ENCODE results near the gene FBF1. TPM values are rescaled to one million over a fixed set of nuclear protein-coding genes. Genes with fewer than 3 reads are reported as not detected.

FBF1 gene
- total and polyA plus RNA-seq, 2 donors (not counting 3 experiments of a cell fraction or from before 2014, with no cell fraction given): 4.9 to 9.4 TPM

DNA sequence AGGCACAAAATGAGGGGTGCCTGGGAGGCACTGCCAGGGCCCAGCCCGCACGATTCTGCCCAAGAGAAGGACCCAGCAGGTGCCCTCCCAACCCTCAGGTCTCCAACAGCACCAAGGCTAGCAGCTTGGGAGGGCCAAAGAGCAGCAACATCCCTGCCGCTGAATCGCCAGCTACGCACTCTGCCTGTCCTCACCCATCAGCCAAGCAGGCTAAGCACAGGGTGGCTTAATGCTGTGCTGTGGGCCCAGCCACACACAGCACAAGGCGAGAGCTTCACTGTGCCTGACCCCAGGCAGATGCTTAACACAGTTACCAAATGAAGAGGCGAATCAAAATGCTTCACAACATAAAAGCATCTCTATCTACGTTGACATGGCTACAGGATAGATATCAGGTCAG is 25.6 kb downstream of the FBF1 start:
- H3K4me3 ChIP-seq (replicated peaks in 1 of 3; ENCODE audit: insufficient read depth in 1 of 3, low read depth in 1 of 3, low read length in 3 of 3): no peak overlapping the region
- BruUV-seq (replicated peaks): no TSS peak
- intact Hi-C loops (cut with micrococcal nuclease) (no loop called here), dilution Hi-C loops (cut with MboI; ENCODE audit: extremely low pct_ligation_motif_present, low sequenced_read_pairs) (no loop called here)
- no peaks in the 10 kb centered on the region for H3K9me3 ChIP-seq (replicated peaks; ENCODE audit: control insufficient read depth, insufficient read depth, low read length)
- FAIRE-seq (no peak), DNase-seq (ENCODE audit: low read depth, low spot score) (no peak)
- no peak overlapping the region for H2AFZ ChIP-seq (ENCODE audit: low read depth, low read length)
- ChIA-PET POLR2A (interaction anchor here (1.1 kb wide), 1 partner anchor 10 kb away, joined by 3 read pairs; no protein-coding TSS in a partner anchor), CTCF (interaction anchor here (1.2 to 4.7 kb wide), 6 partner anchors 10 to 99 kb away, joined by 3 to 23 read pairs (median 6); partner anchors contain the start of genes CDK3 and MRPL38)
- H3K4me1 ChIP-seq (ENCODE audit: control insufficient read depth, extremely low read depth, insufficient read depth, low read length): no peaks in the 10 kb centered on the region
- no peaks in the 10 kb centered on the region for H3K79me2 ChIP-seq (ENCODE audit: control insufficient read depth, insufficient read depth, low read length)
- H4K20me1 ChIP-seq (replicated peaks; ENCODE audit: control insufficient read depth, extremely low read depth, insufficient read depth, low read length): no peaks in the 10 kb centered on the region
- H3K9me1 ChIP-seq (replicated peaks; ENCODE audit: control insufficient read depth, extremely low read depth, insufficient read depth, low read length): no peaks in the 10 kb centered on the region
- TF ChIP-seq EZH2 (IDR thresholded peaks at IDR 0.05; ENCODE audit: borderline replicate concordance, low read depth, low read length, severe bottlenecking) (no peak), MYC (IDR thresholded peaks at IDR 0.05; ENCODE audit: low read depth, low read length) (no peak), POLR2AphosphoS5 (IDR thresholded peaks at IDR 0.05; ENCODE audit: insufficient read depth, low read depth, low read length) (no peak), FOS (IDR thresholded peaks at IDR 0.05; ENCODE audit: borderline replicate concordance, insufficient read depth, low read length) (no peak), GATA2 (IDR thresholded peaks at IDR 0.05; ENCODE audit: insufficient read depth, insufficient read length, low read depth, low read length) (no peak), JUN (IDR thresholded peaks at IDR 0.05; ENCODE audit: borderline replicate concordance, insufficient read depth, insufficient read length, low read depth) (no peak), POLR2A (IDR thresholded peaks at IDR 0.05; ENCODE audit: low read depth, low read length) (no peak), MAX (IDR thresholded peaks at IDR 0.05; ENCODE audit: insufficient read depth, insufficient read length) (no peak)
- TF ChIP-seq, protein P1, sequence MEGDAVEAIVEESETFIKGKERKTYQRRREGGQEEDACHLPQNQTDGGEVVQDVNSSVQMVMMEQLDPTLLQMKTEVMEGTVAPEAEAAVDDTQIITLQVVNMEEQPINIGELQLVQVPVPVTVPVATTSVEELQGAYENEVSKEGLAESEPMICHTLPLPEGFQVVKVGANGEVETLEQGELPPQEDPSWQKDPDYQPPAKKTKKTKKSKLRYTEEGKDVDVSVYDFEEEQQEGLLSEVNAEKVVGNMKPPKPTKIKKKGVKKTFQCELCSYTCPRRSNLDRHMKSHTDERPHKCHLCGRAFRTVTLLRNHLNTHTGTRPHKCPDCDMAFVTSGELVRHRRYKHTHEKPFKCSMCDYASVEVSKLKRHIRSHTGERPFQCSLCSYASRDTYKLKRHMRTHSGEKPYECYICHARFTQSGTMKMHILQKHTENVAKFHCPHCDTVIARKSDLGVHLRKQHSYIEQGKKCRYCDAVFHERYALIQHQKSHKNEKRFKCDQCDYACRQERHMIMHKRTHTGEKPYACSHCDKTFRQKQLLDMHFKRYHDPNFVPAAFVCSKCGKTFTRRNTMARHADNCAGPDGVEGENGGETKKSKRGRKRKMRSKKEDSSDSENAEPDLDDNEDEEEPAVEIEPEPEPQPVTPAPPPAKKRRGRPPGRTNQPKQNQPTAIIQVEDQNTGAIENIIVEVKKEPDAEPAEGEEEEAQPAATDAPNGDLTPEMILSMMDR (IDR thresholded peaks at IDR 0.05; ENCODE audit: extremely low read depth in 1 of 2, insufficient read depth in 1 of 2, low read depth in 1 of 2, low read length in 2 of 2): no peak
- no peak overlapping the region for H3K27ac ChIP-seq (ENCODE audit: insufficient read depth, low read depth, low read length)
- no peaks in the 10 kb centered on the region for H3K36me3 ChIP-seq (ENCODE audit: control insufficient read depth in 2 of 2, extremely low read depth in 1 of 2, insufficient read depth in 2 of 2, low read length in 2 of 2)
- H3K4me2 ChIP-seq (ENCODE audit: insufficient read depth, low read length): no peak overlapping the region
- H3K27me3 ChIP-seq (ENCODE audit: control insufficient read depth in 2 of 2, insufficient read depth in 2 of 2, low read length in 2 of 2): no peaks in the 10 kb centered on the region
- no peak overlapping the region for H3K9ac ChIP-seq (replicated peaks; ENCODE audit: extremely low read depth, insufficient read depth, low read length)

Measured in endothelial cell of umbilical vein (primary cell).